ENCODE data around the gene PDE4D.
A peak's percentile ranks its signal among the peaks of the same experiment; 100 is the strongest.
"Not testable (repeated sequence)": the region's sequence is repeated elsewhere in the genome, so short reads cannot be mapped to it uniquely, and the experiment has no call there.

PDE4D gene

GRCh38 chr5:59798862-59799667 lies 94.5 kb downstream of the PDE4D start:
- DNase-seq: peak; percentile 47

- DNase-seq: no peak
Measured at GRCh38 chr5:59795141-59795540, 98.4 kb downstream of the PDE4D start.

- DNase-seq: peak; percentile 93
Measured at GRCh38 chr5:59792983-59793585, 100.4 kb downstream of the PDE4D start.

- no peak for DNase-seq
Measured at GRCh38 chr5:59791617-59792016, 101.9 kb downstream of the PDE4D start.

GRCh38 chr5:59790776-59791475 lies 102.6 kb downstream of the PDE4D start:
- no peak for DNase-seq

- DNase-seq: no peak
Measured at GRCh38 chr5:59790376-59790775, 103.2 kb downstream of the PDE4D start.

GRCh38 chr5:59789894-59790293 lies 103.6 kb downstream of the PDE4D start:
- DNase-seq: no peak

GRCh38 chr5:59789197-59789596 lies 104.3 kb downstream of the PDE4D start:
- DNase-seq: no peak

- DNase-seq: peak; percentile 92
Measured at GRCh38 chr5:59786334-59786805, 107.2 kb downstream of the PDE4D start.

- peak; percentile 7 for DNase-seq
Measured at GRCh38 chr5:59785676-59786333, 107.7 kb downstream of the PDE4D start.

- DNase-seq: not testable (repeated sequence)
Measured at GRCh38 chr5:59784708-59785107, 108.8 kb downstream of the PDE4D start.

GRCh38 chr5:59783264-59783663 lies 110.3 kb downstream of the PDE4D start:
- no peak for DNase-seq

GRCh38 chr5:59782856-59783255 lies 110.7 kb downstream of the PDE4D start:
- DNase-seq: no peak

GRCh38 chr5:59779453-59779852 lies 114.1 kb downstream of the PDE4D start:
- no peak for DNase-seq

- DNase-seq: no peak
Measured at GRCh38 chr5:59777028-59777427, 116.5 kb downstream of the PDE4D start.

GRCh38 chr5:59773294-59773693 lies 120.2 kb downstream of the PDE4D start:
- DNase-seq: peak; percentile 46

- DNase-seq: no peak
Measured at GRCh38 chr5:59772757-59773156, 120.8 kb downstream of the PDE4D start.

GRCh38 chr5:59772206-59772605 lies 121.3 kb downstream of the PDE4D start:
- no peak for DNase-seq

GRCh38 chr5:59770953-59771352 lies 122.6 kb downstream of the PDE4D start:
- no peak for DNase-seq

GRCh38 chr5:59769832-59770231 lies 123.7 kb downstream of the PDE4D start:
- DNase-seq: peak; percentile 49

GRCh38 chr5:59769041-59769360 lies 124.5 kb downstream of the PDE4D start:
- DNase-seq: no peak

- DNase-seq: peak; percentile 75
Measured at GRCh38 chr5:59768152-59769040, 125.1 kb downstream of the PDE4D start.
